OCI-LY1 (cell line): ENCODE data around the gene USP6NL.

Experiments used
- EZH2 ChIP-seq: fragments of 200-600 bp; sonication (generic), shearing (Covaris generic); IDR thresholded peaks from 2 replicates; pipeline ENCODE4 v1.8.0; 2017; ENCODE audit warnings: borderline replicate concordance, mixed run types, mild to moderate bottlenecking, antibody characterized with exemption, low read length, moderate library complexity, mixed read lengths
- TF ChIP-seq, protein P1 (sequence below): fragments of 200-600 bp; sonication (generic), shearing (Covaris generic); IDR thresholded peaks from 2 replicates; pipeline ENCODE4 v1.5.1; 2017; ENCODE audit warnings: mild to moderate bottlenecking, antibody characterized with exemption, low read length, moderate library complexity, mixed read lengths

DNA sequence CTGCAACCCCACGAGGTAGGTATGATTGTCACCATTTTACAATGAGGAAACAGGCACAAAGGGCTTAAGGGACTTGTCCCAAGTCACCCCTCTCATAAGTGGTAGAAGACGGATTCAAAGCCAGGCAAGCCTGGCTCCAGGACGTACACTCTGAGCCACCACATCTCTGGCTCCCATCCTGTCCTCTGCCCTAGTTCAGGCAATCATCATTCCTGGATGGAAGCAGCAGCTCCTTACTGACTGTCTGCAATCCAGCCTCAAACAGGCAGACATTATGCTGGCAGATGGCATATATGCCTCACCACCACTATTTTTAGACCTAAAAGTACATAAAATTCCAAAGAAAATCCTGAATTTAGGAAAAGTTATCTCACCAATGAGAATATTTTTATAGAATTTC is 100.7 kb downstream of the USP6NL start:
- TF ChIP-seq, protein P1, sequence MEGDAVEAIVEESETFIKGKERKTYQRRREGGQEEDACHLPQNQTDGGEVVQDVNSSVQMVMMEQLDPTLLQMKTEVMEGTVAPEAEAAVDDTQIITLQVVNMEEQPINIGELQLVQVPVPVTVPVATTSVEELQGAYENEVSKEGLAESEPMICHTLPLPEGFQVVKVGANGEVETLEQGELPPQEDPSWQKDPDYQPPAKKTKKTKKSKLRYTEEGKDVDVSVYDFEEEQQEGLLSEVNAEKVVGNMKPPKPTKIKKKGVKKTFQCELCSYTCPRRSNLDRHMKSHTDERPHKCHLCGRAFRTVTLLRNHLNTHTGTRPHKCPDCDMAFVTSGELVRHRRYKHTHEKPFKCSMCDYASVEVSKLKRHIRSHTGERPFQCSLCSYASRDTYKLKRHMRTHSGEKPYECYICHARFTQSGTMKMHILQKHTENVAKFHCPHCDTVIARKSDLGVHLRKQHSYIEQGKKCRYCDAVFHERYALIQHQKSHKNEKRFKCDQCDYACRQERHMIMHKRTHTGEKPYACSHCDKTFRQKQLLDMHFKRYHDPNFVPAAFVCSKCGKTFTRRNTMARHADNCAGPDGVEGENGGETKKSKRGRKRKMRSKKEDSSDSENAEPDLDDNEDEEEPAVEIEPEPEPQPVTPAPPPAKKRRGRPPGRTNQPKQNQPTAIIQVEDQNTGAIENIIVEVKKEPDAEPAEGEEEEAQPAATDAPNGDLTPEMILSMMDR: no peak
- no peak for TF ChIP-seq EZH2
